HepG2 (cell line): ENCODE results near the gene GALNT1. TPM values are rescaled to one million over a fixed set of nuclear protein-coding genes. Genes with fewer than 3 reads are reported as not detected.

Experiments used
- ATAC-seq: fragments of 200-7000 bp; cut with Tn5 transposase; 3 replicates; pipeline ENCODE4 v1.9.1; 2020; ENCODE audit warnings: mild to moderate bottlenecking, moderate library complexity
- BruUV-seq: library from RNA; stranded (reverse); fragments of 400-500 nt; replicated peaks from 2 replicates; lab custom pipeline; 2021; lab: Mats Ljungman, UMichigan
- CTCF ChIA-PET: fragments of 300-600 bp; formaldehyde crosslinking; extraction: SDS; loops from one replicate; lab custom pipeline; 2021; ENCODE audit warnings: low total read pairs, inconsistent platforms, low intra/inter-chr PET ratio; lab: Yijun Ruan, JAX
- POLR2A ChIA-PET: fragments of 350-600 bp; sonication (Branson Sonifier 250); formaldehyde crosslinking; loops from one replicate; lab custom pipeline; 2020; ENCODE audit warnings: antibody characterized with exemption, inconsistent platforms; lab: Yijun Ruan, JAX
- DNase-seq: peaks from one replicate; pipeline ENCODE4 v3.0.0-alpha.2; 2015; ENCODE audit warnings: low spot score
- FAIRE-seq: peaks from 3 replicates; lab custom pipeline; 2011; peaks lifted over from hg19 to GRCh38; lab: Jason Lieb, UNC
- H2AFZ ChIP-seq: one replicate; pipeline ENCODE4 v1.6.1; 2011; ENCODE audit warnings: low read length, inconsistent platforms
- H3K27ac ChIP-seq: fragments of 300-600 bp; 3 replicates; pipeline ENCODE4 v1.8.0; 2011; ENCODE audit warnings: mixed run types, mild to moderate bottlenecking, mixed read lengths, low read length, inconsistent platforms; ENCODE audit not compliant: insufficient read depth; ENCODE audit errors: extremely low read length
- H3K27me3 ChIP-seq, 2 experiments: fragments of 200-600 bp in 1 of 2; 2 replicates in 1 of 2; 3 replicates in 1 of 2; pipeline versions ENCODE4 v1.6.0 to v1.8.0; 2011; ENCODE audit warnings: low read length in 2 of 2, mild to moderate bottlenecking in 2 of 2, moderate library complexity in 2 of 2, inconsistent platforms in 1 of 2; ENCODE audit not compliant: insufficient read depth in 2 of 2, control insufficient read depth in 1 of 2
- H3K36me3 ChIP-seq, 2 experiments: fragments of 200-600 bp in 1 of 2; replicated peaks in 1 of 2; 2 replicates in 1 of 2; 3 replicates in 1 of 2; pipeline versions ENCODE4 v1.5.1 to v1.8.0; 2011; ENCODE audit warnings: low read length in 2 of 2, inconsistent platforms in 1 of 2; ENCODE audit not compliant: insufficient read depth in 2 of 2, control insufficient read depth in 1 of 2
- H3K4me1 ChIP-seq: 2 replicates; pipeline ENCODE4 v1.5.1; 2012; ENCODE audit warnings: low read length, inconsistent platforms; ENCODE audit not compliant: insufficient read depth
- H3K4me2 ChIP-seq: 2 replicates; pipeline ENCODE4 v1.6.0; 2011; ENCODE audit warnings: low read depth, low read length, inconsistent platforms
- H3K4me3 ChIP-seq, 3 experiments: fragments of 200-600 bp in 1 of 3; sonication (generic), shearing (Covaris generic) in 1 of 3; replicated peaks in 1 of 3; 2 replicates each; pipeline ENCODE4 v1.5.1; 2011 to 2016; ENCODE audit warnings: low read length in 3 of 3, inconsistent platforms in 2 of 3, low read depth in 2 of 3, mild to moderate bottlenecking in 2 of 3, control low read depth in 1 of 3, mixed read lengths in 1 of 3; ENCODE audit not compliant: insufficient read depth in 1 of 3
- H3K79me2 ChIP-seq: one replicate; pipeline ENCODE4 v1.6.1; 2011; ENCODE audit warnings: low read length, inconsistent platforms; ENCODE audit not compliant: insufficient read depth
- H3K9ac ChIP-seq: 2 replicates; pipeline ENCODE4 v1.6.0; 2011; ENCODE audit warnings: mild to moderate bottlenecking, low read depth, low read length, inconsistent platforms; ENCODE audit not compliant: insufficient read depth
- H3K9me3 ChIP-seq: 2 replicates; pipeline ENCODE4 v1.5.1; 2012; ENCODE audit warnings: mild to moderate bottlenecking, low read length
- H4K20me1 ChIP-seq: 2 replicates; pipeline ENCODE4 v1.6.0; 2011; ENCODE audit warnings: inconsistent platforms, mild to moderate bottlenecking, low read length, moderate library complexity; ENCODE audit not compliant: insufficient read depth
- ARNT2 ChIP-seq: sonication (generic); formaldehyde crosslinking; IDR thresholded peaks from 2 replicates; pipeline ENCODE4 v1.8.0; 2022; ENCODE audit warnings: mild to moderate bottlenecking, low read depth, missing genetic modification reagents, moderate library complexity
- CCAR2 ChIP-seq: fragments of 200-400 bp; formaldehyde crosslinking; optimal IDR thresholded peaks from 2 replicates; pipeline ENCODE3; 2018; ENCODE audit warnings: low read depth, mild to moderate bottlenecking, low read length, moderate library complexity
- GFI1 ChIP-seq: sonication (generic); formaldehyde crosslinking; IDR thresholded peaks from 2 replicates; pipeline ENCODE4 v1.5.0; 2020; ENCODE audit warnings: missing genetic modification reagents, mild to moderate bottlenecking, borderline replicate concordance
- HIC2 ChIP-seq: sonication (generic); formaldehyde crosslinking; IDR thresholded peaks from 2 replicates; pipeline ENCODE4 v1.9.0; 2022; ENCODE audit warnings: low read depth, missing genetic modification reagents
- HOXA3 ChIP-seq: sonication (generic); formaldehyde crosslinking; IDR thresholded peaks from 2 replicates; pipeline ENCODE4 v1.5.0; 2020; ENCODE audit warnings: missing genetic modification reagents
- MTF2 ChIP-seq: sonication (generic); formaldehyde crosslinking; IDR thresholded peaks from 2 replicates; pipeline ENCODE4 v1.5.0; 2020; ENCODE audit warnings: missing genetic modification reagents, borderline replicate concordance
- RNF219 ChIP-seq: sonication (generic); formaldehyde crosslinking; IDR thresholded peaks from 2 replicates; pipeline ENCODE4 v1.5.0; 2020; ENCODE audit warnings: mild to moderate bottlenecking, missing genetic modification reagents
- TBX2 ChIP-seq: sonication (generic); formaldehyde crosslinking; IDR thresholded peaks from 2 replicates; pipeline ENCODE4 v1.5.0; 2020; ENCODE audit warnings: missing genetic modification reagents, mild to moderate bottlenecking, borderline replicate concordance
- ZNF414 ChIP-seq: sonication (generic); formaldehyde crosslinking; IDR thresholded peaks from 2 replicates; pipeline ENCODE4 v1.5.0; 2020; ENCODE audit warnings: missing genetic modification reagents
- ZNF460 ChIP-seq: sonication (generic); formaldehyde crosslinking; IDR thresholded peaks from 2 replicates; pipeline ENCODE4 v1.5.1; 2020; ENCODE audit warnings: missing genetic modification reagents, mild to moderate bottlenecking, borderline replicate concordance
- ZNF562 ChIP-seq: sonication (generic); formaldehyde crosslinking; IDR thresholded peaks from 2 replicates; pipeline ENCODE4 v1.8.0; 2022; ENCODE audit warnings: missing genetic modification reagents, borderline replicate concordance
- WGBS: methylation state at CpG from one replicate; pipeline ENCODE4 v1.1.6; 2017; ENCODE audit warnings: low lambda C conversion rate; 5-methylcytosine and 5-hydroxymethylcytosine counted together
- in situ Hi-C: cut with HindIII; loops from 2 replicates; pipeline ENCODE4 v1.10.0; 2017; ENCODE audit warnings: low pct_unique_long_range_greater_than_20kb; ENCODE audit not compliant: extremely low pct_ligation_motif_present
- intact Hi-C: fragments of 100-400 bp; cut with micrococcal nuclease; formaldehyde crosslinking; loops from one replicate; pipeline ENCODE4 v1.10.0; 2022; ENCODE audit not compliant: unreplicated experiment
- polyA plus RNA-seq, 8 experiments: library from polyadenylated mRNA; depleted of rRNA in 3 of 8; stranded (reverse) in 7 of 8; unstranded in 1 of 8; fragments of >200 nt; fragmentation: Illumina TruSeq in 4 of 8; extraction: Trizol in 4 of 8; gene quantifications; 2 replicates each; pipeline versions ENCODE4 v1.2.1 to v1.2.3, GENCODE V29; 2011 to 2016; ENCODE audit warnings: low read depth in 4 of 8, missing spikeins in 1 of 8, mixed read lengths in 1 of 8; ENCODE audit not compliant: insufficient read depth in 1 of 8
- total RNA-seq, 5 experiments: library from RNA; depleted of rRNA; stranded (reverse); fragments of >200 nt; fragmentation: Illumina TruSeq; extraction: Trizol; gene quantifications; 2 replicates each; pipeline ENCODE4 v1.2.3, GENCODE V29; 2016; ENCODE audit warnings: low read depth in 1 of 5
- TF ChIP-seq, protein P1 (sequence below): sonication (generic); formaldehyde crosslinking; IDR thresholded peaks from 2 replicates; pipeline ENCODE4 v1.9.0; 2021; ENCODE audit warnings: missing genetic modification reagents, borderline replicate concordance
- TF ChIP-seq, protein P2 (sequence below): sonication (generic); formaldehyde crosslinking; IDR thresholded peaks from 2 replicates; pipeline ENCODE4 v1.4.0; 2020; ENCODE audit warnings: missing genetic modification reagents, borderline replicate concordance

GALNT1 gene
- total and polyA plus RNA-seq, 2 of the 13 experiments (the other 11 are each of a cell fraction or from before 2014, with no cell fraction given), result 41.1 to 100 TPM

- Histone ChIP-seq H3K4me3 (no peak overlapping the region), H3K9ac (no peak overlapping the region), H3K4me2 (no peak overlapping the region), H3K27me3 (no peaks in the 10 kb centered on the region), H4K20me1 (peaks cover 5% of the 10 kb centered on the region; the same call in 1 of the 2 replicates), H3K4me1 (peaks cover 46% of the 10 kb centered on the region), H3K9me3 (peaks cover 9% of the 10 kb centered on the region; the same call in 1 of the 2 replicates), H3K36me3 (no peaks in the 10 kb centered on the region), H3K79me2 (peaks cover 82% of the 10 kb centered on the region), H3K27ac (no peak overlapping the region), H2AFZ (no peak overlapping the region)
- WGBS, result 95% methylated on average over 1 of the region's 1 CpG
- intact Hi-C loops (no loop called here), in situ Hi-C loops (no loop called here)
- no peak for FAIRE-seq
- no TSS peak for BruUV-seq
- ChIA-PET CTCF (no interaction called here), POLR2A (no interaction called here)
- no peak for ATAC-seq
- no peak for DNase-seq
- no peak for TF ChIP-seq HOXA3
- TF ChIP-seq MTF2, result no peak
- TF ChIP-seq GFI1 (CRISPR knock-in tag), result no peak
- TF ChIP-seq TBX2 (CRISPR knock-in tag), result no peak
- TF ChIP-seq, protein P1, sequence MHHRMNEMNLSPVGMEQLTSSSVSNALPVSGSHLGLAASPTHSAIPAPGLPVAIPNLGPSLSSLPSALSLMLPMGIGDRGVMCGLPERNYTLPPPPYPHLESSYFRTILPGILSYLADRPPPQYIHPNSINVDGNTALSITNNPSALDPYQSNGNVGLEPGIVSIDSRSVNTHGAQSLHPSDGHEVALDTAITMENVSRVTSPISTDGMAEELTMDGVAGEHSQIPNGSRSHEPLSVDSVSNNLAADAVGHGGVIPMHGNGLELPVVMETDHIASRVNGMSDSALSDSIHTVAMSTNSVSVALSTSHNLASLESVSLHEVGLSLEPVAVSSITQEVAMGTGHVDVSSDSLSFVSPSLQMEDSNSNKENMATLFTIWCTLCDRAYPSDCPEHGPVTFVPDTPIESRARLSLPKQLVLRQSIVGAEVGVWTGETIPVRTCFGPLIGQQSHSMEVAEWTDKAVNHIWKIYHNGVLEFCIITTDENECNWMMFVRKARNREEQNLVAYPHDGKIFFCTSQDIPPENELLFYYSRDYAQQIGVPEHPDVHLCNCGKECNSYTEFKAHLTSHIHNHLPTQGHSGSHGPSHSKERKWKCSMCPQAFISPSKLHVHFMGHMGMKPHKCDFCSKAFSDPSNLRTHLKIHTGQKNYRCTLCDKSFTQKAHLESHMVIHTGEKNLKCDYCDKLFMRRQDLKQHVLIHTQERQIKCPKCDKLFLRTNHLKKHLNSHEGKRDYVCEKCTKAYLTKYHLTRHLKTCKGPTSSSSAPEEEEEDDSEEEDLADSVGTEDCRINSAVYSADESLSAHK, result no peak
- no peak for TF ChIP-seq ZNF562
- no peak for TF ChIP-seq ARNT2 (CRISPR knock-in tag)
- TF ChIP-seq ZNF414, result no peak
- no peak for TF ChIP-seq HIC2
- TF ChIP-seq, protein P2, sequence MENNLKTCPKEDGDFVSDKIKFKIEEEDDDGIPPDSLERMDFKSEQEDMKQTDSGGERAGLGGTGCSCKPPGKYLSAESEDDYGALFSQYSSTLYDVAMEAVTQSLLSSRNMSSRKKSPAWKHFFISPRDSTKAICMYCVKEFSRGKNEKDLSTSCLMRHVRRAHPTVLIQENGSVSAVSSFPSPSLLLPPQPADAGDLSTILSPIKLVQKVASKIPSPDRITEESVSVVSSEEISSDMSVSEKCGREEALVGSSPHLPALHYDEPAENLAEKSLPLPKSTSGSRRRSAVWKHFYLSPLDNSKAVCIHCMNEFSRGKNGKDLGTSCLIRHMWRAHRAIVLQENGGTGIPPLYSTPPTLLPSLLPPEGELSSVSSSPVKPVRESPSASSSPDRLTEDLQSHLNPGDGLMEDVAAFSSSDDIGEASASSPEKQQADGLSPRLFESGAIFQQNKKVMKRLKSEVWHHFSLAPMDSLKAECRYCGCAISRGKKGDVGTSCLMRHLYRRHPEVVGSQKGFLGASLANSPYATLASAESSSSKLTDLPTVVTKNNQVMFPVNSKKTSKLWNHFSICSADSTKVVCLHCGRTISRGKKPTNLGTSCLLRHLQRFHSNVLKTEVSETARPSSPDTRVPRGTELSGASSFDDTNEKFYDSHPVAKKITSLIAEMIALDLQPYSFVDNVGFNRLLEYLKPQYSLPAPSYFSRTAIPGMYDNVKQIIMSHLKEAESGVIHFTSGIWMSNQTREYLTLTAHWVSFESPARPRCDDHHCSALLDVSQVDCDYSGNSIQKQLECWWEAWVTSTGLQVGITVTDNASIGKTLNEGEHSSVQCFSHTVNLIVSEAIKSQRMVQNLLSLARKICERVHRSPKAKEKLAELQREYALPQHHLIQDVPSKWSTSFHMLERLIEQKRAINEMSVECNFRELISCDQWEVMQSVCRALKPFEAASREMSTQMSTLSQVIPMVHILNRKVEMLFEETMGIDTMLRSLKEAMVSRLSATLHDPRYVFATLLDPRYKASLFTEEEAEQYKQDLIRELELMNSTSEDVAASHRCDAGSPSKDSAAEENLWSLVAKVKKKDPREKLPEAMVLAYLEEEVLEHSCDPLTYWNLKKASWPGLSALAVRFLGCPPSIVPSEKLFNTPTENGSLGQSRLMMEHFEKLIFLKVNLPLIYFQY (CRISPR knock-in tag), result no peak
- TF ChIP-seq CCAR2, result no peak
- no peak for TF ChIP-seq ZNF460 (CRISPR knock-in tag)
- no peak for TF ChIP-seq RNF219
These were observed 8.0 kb downstream of the GALNT1 start for GRCh38 chr18:35589546-35589945.
